Fibroblast of skin of scalp (primary cell): ENCODE measurements around the gene GDA. TPM values are rescaled to one million over a fixed set of nuclear protein-coding genes. Genes with fewer than 3 reads are reported as not detected.

Source experiments
- DNase-seq: peaks from one replicate; pipeline ENCODE4 v3.0.0-alpha.2; 2013
- polyA plus RNA-seq, 2 experiments: library from polyadenylated mRNA; unstranded; fragments of 120-200 nt; gene quantifications; one replicate each; pipeline ENCODE4 v1.2.1, GENCODE V29; 2013; ENCODE audit not compliant: insufficient read length in 2 of 2

The GDA gene
- not detected for polyA plus RNA-seq (2013, experiment 1 of 2; ENCODE audit: insufficient read length)
- polyA plus RNA-seq (2013, experiment 2 of 2; ENCODE audit: insufficient read length) = 0.16 TPM

- DNase-seq = no peak
Measured at GRCh38 chr9:72149231-72149975, at the start of gene GDA. Gene GDA (plus strand): TSS chr9:72149440. CDS start chr9:72149560, 120 bp downstream.

GRCh38 chr9:72102520-72102919 is 46.7 kb upstream of the GDA start:
- no peak for DNase-seq

GRCh38 chr9:72113056-72113455 is 36.2 kb upstream of the GDA start:
- no peak for DNase-seq

GRCh38 chr9:72119853-72120252 is 29.4 kb upstream of the GDA start:
- no peak for DNase-seq

GRCh38 chr9:72124947-72125346 is 24.3 kb upstream of the GDA start:
- no peak for DNase-seq

GRCh38 chr9:72127753-72128152 is 21.5 kb upstream of the GDA start:
- DNase-seq = no peak

GRCh38 chr9:72128526-72128925 is 20.7 kb upstream of the GDA start:
- DNase-seq = no peak

GRCh38 chr9:72129271-72130156 is 19.7 kb upstream of the GDA start:
- no peak for DNase-seq

GRCh38 chr9:72130321-72130720 is 18.9 kb upstream of the GDA start:
- DNase-seq = no peak

GRCh38 chr9:72131206-72131605 is 18.0 kb upstream of the GDA start:
- DNase-seq = no peak

GRCh38 chr9:72132052-72132451 is 17.2 kb upstream of the GDA start:
- no peak for DNase-seq

- DNase-seq = no peak
Measured at GRCh38 chr9:72133365-72134035, 15.7 kb upstream of the GDA start.

- DNase-seq = no peak
Measured at GRCh38 chr9:72134801-72135200, 14.4 kb upstream of the GDA start.

- DNase-seq = no peak
Measured at GRCh38 chr9:72137697-72138365, 11.4 kb upstream of the GDA start.

- DNase-seq = no peak
Measured at GRCh38 chr9:72139226-72139625, 10.0 kb upstream of the GDA start.

- no peak for DNase-seq
Measured at GRCh38 chr9:72140586-72140985, 8.7 kb upstream of the GDA start.

GRCh38 chr9:72141484-72141883 is 7.8 kb upstream of the GDA start:
- no peak for DNase-seq

GRCh38 chr9:72144756-72145492 is 4.3 kb upstream of the GDA start:
- no peak for DNase-seq

- DNase-seq = no peak
Measured at GRCh38 chr9:72145733-72146505, 3.3 kb upstream of the GDA start.

- DNase-seq = no peak
Measured at GRCh38 chr9:72147676-72148075, 1.6 kb upstream of the GDA start.

- no peak for DNase-seq
Measured at GRCh38 chr9:72150127-72150526, 887 bp downstream of the GDA start.
